ENCODE data around the gene PCDHGA1. TPM values are rescaled to one million over a fixed set of nuclear protein-coding genes. Genes with fewer than 3 reads are reported as not detected.

Gene PCDHGA1
- total RNA-seq, 1 donor from 2014 or later = 3.3 TPM

Other genes starting within 250 kb of the PCDHGA1 start
- gene PCDHB2, start 235.9 kb upstream of the PCDHGA1 start, total RNA-seq = 13.0 TPM
- 11.0 TPM for gene PCDHB3, start 230.0 kb upstream of the PCDHGA1 start, total RNA-seq
- 4.5 TPM for gene PCDHB4, start 208.7 kb upstream of the PCDHGA1 start, total RNA-seq
- 7.3 TPM for gene PCDHB5, start 195.3 kb upstream of the PCDHGA1 start, total RNA-seq
- 3.3 TPM for gene PCDHB6, start 180.5 kb upstream of the PCDHGA1 start, total RNA-seq
- gene PCDHB7, start 157.9 kb upstream of the PCDHGA1 start, total RNA-seq = 9.8 TPM
- gene PCDHB8, start 152.7 kb upstream of the PCDHGA1 start, total RNA-seq = 7.7 TPM
- 5.3 TPM for gene PCDHB16, start 148.1 kb upstream of the PCDHGA1 start, total RNA-seq
- gene PCDHB9, start 143.4 kb upstream of the PCDHGA1 start, total RNA-seq = 4.9 TPM
- gene PCDHB10, start 138.2 kb upstream of the PCDHGA1 start, total RNA-seq = 13.9 TPM
- 13.0 TPM for gene PCDHB11, start 130.9 kb upstream of the PCDHGA1 start, total RNA-seq
- gene PCDHB12, start 121.8 kb upstream of the PCDHGA1 start, total RNA-seq = 12.6 TPM
- gene PCDHB13, start 116.6 kb upstream of the PCDHGA1 start, total RNA-seq = 6.1 TPM
- gene PCDHB14, start 107.2 kb upstream of the PCDHGA1 start, total RNA-seq = 12.6 TPM
- gene PCDHB15, start 85.1 kb upstream of the PCDHGA1 start, total RNA-seq = 18.3 TPM
- gene SLC25A2, start 26.5 kb upstream of the PCDHGA1 start, total RNA-seq = not detected
- gene TAF7, start 9.7 kb upstream of the PCDHGA1 start, total RNA-seq = 119 TPM
- gene PCDHGA2, start 8.2 kb downstream of the PCDHGA1 start, total RNA-seq = 4.5 TPM
- 4.1 TPM for gene PCDHGA3, start 13.3 kb downstream of the PCDHGA1 start, total RNA-seq
- 6.1 TPM for gene PCDHGB1, start 19.6 kb downstream of the PCDHGA1 start, total RNA-seq
- gene PCDHGA4, start 24.5 kb downstream of the PCDHGA1 start, total RNA-seq = 5.7 TPM
- 6.1 TPM for gene PCDHGB2, start 29.5 kb downstream of the PCDHGA1 start, total RNA-seq
- gene PCDHGA5, start 33.6 kb downstream of the PCDHGA1 start, total RNA-seq = 5.7 TPM
- 8.2 TPM for gene PCDHGB3, start 39.7 kb downstream of the PCDHGA1 start, total RNA-seq
- 9.0 TPM for gene PCDHGA6, start 43.4 kb downstream of the PCDHGA1 start, total RNA-seq
- gene PCDHGA7, start 52.2 kb downstream of the PCDHGA1 start, total RNA-seq = 4.9 TPM
- 8.6 TPM for gene PCDHGB4, start 57.2 kb downstream of the PCDHGA1 start, total RNA-seq
- gene PCDHGA8, start 62.1 kb downstream of the PCDHGA1 start, total RNA-seq = 5.7 TPM
- 13.0 TPM for gene PCDHGB5, start 67.4 kb downstream of the PCDHGA1 start, total RNA-seq
- 6.9 TPM for gene PCDHGA9, start 72.3 kb downstream of the PCDHGA1 start, total RNA-seq
- gene PCDHGB6, start 77.5 kb downstream of the PCDHGA1 start, total RNA-seq = 9.8 TPM
- 9.8 TPM for gene PCDHGA10, start 82.5 kb downstream of the PCDHGA1 start, total RNA-seq
- gene PCDHGB7, start 87.2 kb downstream of the PCDHGA1 start, total RNA-seq = 10.6 TPM
- gene PCDHGA11, start 90.5 kb downstream of the PCDHGA1 start, total RNA-seq = 10.6 TPM
- gene PCDHGA12, start 100.0 kb downstream of the PCDHGA1 start, total RNA-seq = 3.7 TPM
- 20.8 TPM for gene PCDHGC3, start 145.5 kb downstream of the PCDHGA1 start, total RNA-seq
- gene PCDHGC4, start 154.5 kb downstream of the PCDHGA1 start, total RNA-seq = 65.2 TPM
- gene PCDHGC5, start 158.6 kb downstream of the PCDHGA1 start, total RNA-seq = 4.9 TPM